H1 (cell line): ENCODE data around the gene GCSAM.

Experiments used
- EGR1 ChIP-seq: IDR thresholded peaks from 2 replicates; pipeline ENCODE4 v1.6.1; 2011; ENCODE audit warnings: low read depth, low read length, borderline replicate concordance
- EP300 ChIP-seq, 2 experiments: IDR thresholded peaks; 1 replicate in 1 of 2; 2 replicates in 1 of 2; pipeline ENCODE4 v1.6.1; 2011 to 2012; ENCODE audit warnings: low read depth in 2 of 2, low read length in 2 of 2, mild to moderate bottlenecking in 2 of 2, borderline replicate concordance in 1 of 2, inconsistent platforms in 1 of 2, moderate library complexity in 1 of 2
- KDM1A ChIP-seq: fragments of 200-600, 300-600 bp; sonication (generic); IDR thresholded peaks from 2 replicates; pipeline ENCODE4 v1.7.1; 2016; ENCODE audit warnings: mild to moderate bottlenecking, low read length, borderline replicate concordance
- POLR2A ChIP-seq, 2 experiments: IDR thresholded peaks; 1 replicate in 1 of 2; 2 replicates in 1 of 2; pipeline ENCODE4 v1.6.1; 2011; ENCODE audit warnings: low read depth in 2 of 2, low read length in 2 of 2, mild to moderate bottlenecking in 2 of 2; ENCODE audit errors: control extremely low read depth in 1 of 2
- SIRT6 ChIP-seq: IDR thresholded peaks from one replicate; pipeline ENCODE4 v1.7.1; 2012; ENCODE audit warnings: low read length, inconsistent platforms
- YY1 ChIP-seq: IDR thresholded peaks from 2 replicates; pipeline ENCODE4 v1.6.1; 2011; ENCODE audit warnings: low read depth, mild to moderate bottlenecking, low read length
- TF ChIP-seq, protein P1 (sequence below): IDR thresholded peaks from 2 replicates; pipeline ENCODE4 v1.6.1; 2011; ENCODE audit warnings: low read depth, mild to moderate bottlenecking, low read length; ENCODE audit not compliant: insufficient read depth
- TF ChIP-seq, protein P2 (sequence below), 3 experiments: IDR thresholded peaks; 1 replicate in 2 of 3; 2 replicates in 1 of 3; pipeline versions ENCODE4 v1.5.1 to v1.6.1; 2011; ENCODE audit warnings: low read length in 3 of 3, mild to moderate bottlenecking in 3 of 3, inconsistent platforms in 2 of 3, low read depth in 1 of 3, moderate library complexity in 1 of 3; ENCODE audit not compliant: insufficient read depth in 1 of 3; ENCODE audit errors: control extremely low read depth in 1 of 3

DNA sequence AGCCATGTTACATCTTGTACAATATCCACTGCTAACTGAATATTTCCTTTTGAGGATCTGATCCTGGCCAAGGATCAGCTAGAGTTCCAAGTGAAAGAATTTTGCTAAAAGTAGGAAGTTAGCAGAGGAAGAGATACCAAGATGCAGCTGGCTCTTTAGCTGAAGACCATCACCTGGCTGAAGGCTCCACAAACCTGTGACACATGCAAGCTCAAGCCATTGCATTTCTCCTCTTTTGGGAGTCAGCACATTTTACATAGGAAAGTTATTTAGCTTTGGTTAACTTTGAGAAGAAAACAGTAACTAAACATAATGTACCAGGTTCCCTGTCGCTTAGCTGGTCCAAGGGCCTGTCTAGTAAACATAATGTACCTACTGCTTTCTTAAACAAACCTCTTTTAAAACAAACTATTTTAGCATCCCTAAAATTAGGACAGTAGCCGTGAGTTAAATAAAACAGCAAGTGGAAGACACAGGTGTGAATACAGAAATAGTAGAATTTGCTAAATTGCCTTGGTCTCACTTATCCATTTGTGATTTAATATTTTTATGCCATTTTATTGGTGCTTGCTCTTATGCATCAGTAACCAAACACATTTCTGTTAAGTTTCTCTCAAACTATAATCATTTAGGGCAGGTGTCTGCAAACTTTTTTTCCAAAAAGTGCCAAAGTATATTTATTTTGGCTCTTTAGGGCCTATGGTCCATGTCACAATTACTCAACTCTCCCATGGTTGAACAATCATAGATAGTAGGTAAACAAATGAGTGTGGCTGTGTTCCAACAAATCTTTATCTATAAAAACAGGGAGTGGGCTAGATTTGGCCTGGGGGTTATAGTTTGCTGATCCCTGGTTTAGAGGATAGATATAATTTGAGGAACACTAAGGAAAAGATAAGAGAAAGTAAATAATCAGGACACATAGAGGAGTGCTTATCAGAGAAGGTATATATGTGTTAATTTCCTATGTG lies 11.2 kb downstream of the GCSAM start:
- TF ChIP-seq EGR1 (no peak), YY1 (no peak), KDM1A (no peak), POLR2A (IDR thresholded peaks at IDR 0.05; ENCODE audit: control extremely low read depth in 1 of 2, low read depth in 2 of 2, low read length in 2 of 2) (no peak), EP300 (IDR thresholded peaks at IDR 0.05; ENCODE audit: borderline replicate concordance in 1 of 2, low read depth in 2 of 2, low read length in 2 of 2) (no peak), SIRT6 (no peak)
- TF ChIP-seq, protein P1, sequence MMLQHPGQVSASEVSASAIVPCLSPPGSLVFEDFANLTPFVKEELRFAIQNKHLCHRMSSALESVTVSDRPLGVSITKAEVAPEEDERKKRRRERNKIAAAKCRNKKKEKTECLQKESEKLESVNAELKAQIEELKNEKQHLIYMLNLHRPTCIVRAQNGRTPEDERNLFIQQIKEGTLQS: no peak
- TF ChIP-seq, protein P2, sequence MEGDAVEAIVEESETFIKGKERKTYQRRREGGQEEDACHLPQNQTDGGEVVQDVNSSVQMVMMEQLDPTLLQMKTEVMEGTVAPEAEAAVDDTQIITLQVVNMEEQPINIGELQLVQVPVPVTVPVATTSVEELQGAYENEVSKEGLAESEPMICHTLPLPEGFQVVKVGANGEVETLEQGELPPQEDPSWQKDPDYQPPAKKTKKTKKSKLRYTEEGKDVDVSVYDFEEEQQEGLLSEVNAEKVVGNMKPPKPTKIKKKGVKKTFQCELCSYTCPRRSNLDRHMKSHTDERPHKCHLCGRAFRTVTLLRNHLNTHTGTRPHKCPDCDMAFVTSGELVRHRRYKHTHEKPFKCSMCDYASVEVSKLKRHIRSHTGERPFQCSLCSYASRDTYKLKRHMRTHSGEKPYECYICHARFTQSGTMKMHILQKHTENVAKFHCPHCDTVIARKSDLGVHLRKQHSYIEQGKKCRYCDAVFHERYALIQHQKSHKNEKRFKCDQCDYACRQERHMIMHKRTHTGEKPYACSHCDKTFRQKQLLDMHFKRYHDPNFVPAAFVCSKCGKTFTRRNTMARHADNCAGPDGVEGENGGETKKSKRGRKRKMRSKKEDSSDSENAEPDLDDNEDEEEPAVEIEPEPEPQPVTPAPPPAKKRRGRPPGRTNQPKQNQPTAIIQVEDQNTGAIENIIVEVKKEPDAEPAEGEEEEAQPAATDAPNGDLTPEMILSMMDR (IDR thresholded peaks at IDR 0.05; ENCODE audit: control extremely low read depth in 1 of 3, insufficient read depth in 1 of 3, low read depth in 1 of 3, low read length in 3 of 3): no peak
